ENCODE results near the gene WWP2.
"Not testable (repeated sequence)": the region's sequence is repeated elsewhere in the genome, so short reads cannot be mapped to it uniquely, and the experiment has no call there.

WWP2 gene

GRCh38 chr16:69942627-69943170 is 180.6 kb downstream of the WWP2 start:
- no peak for TF ChIP-seq CTCF (conservative IDR thresholded peaks at IDR 0.05; ENCODE audit: low read depth, low read length)
- no peak overlapping the region for H3K4me3 ChIP-seq (ENCODE audit: low read depth, low read length)
- no peak for DNase-seq (ENCODE audit: low read depth)

- not testable (repeated sequence) for H3K4me3 ChIP-seq (ENCODE audit: low read depth, low read length); DNase-seq (ENCODE audit: low read depth)
Measured at GRCh38 chr16:69943241-69944036, 181.3 kb downstream of the WWP2 start.

GRCh38 chr16:69950411-69950810 is 188.3 kb downstream of the WWP2 start:
- not testable (repeated sequence) for DNase-seq (ENCODE audit: low read depth); H3K4me3 ChIP-seq (ENCODE audit: low read depth, low read length)

- not testable (repeated sequence) for H3K4me3 ChIP-seq (ENCODE audit: low read depth, low read length); DNase-seq (ENCODE audit: low read depth)
Measured at GRCh38 chr16:69951017-69951671, 189.0 kb downstream of the WWP2 start, which contains the start of gene CLEC18A. Gene CLEC18A (plus strand): TSS chr16:69951334. CDS start chr16:69951367, 33 bp downstream.

- not testable (repeated sequence) for H3K4me3 ChIP-seq (ENCODE audit: low read depth, low read length); DNase-seq (ENCODE audit: low read depth)
Measured at GRCh38 chr16:69951672-69952031, 189.5 kb downstream of the WWP2 start.

- not testable (repeated sequence) for H3K4me3 ChIP-seq (ENCODE audit: low read depth, low read length); DNase-seq (ENCODE audit: low read depth)
Measured at GRCh38 chr16:69952116-69952515, 190.0 kb downstream of the WWP2 start.

- DNase-seq (ENCODE audit: low read depth); H3K4me3 ChIP-seq (ENCODE audit: low read depth, low read length): not testable (repeated sequence)
Measured at GRCh38 chr16:69952572-69953355, 190.6 kb downstream of the WWP2 start.

GRCh38 chr16:69954241-69954640 is 192.1 kb downstream of the WWP2 start:
- not testable (repeated sequence) for DNase-seq (ENCODE audit: low read depth); H3K4me3 ChIP-seq (ENCODE audit: low read depth, low read length)

GRCh38 chr16:69963312-69963711 is 201.2 kb downstream of the WWP2 start:
- H3K4me3 ChIP-seq (ENCODE audit: low read depth, low read length), result not testable (repeated sequence)

GRCh38 chr16:69964960-69965660 is 203.0 kb downstream of the WWP2 start:
- H3K4me3 ChIP-seq (ENCODE audit: low read depth, low read length), result peak overlapping the region; percentile 20
- DNase-seq (ENCODE audit: low read depth), result not testable (repeated sequence)

More at GRCh38 chr16:69963312-69963711, 201.2 kb downstream of the WWP2 start:
- DNase-seq (ENCODE audit: low read depth), result not testable (repeated sequence)

- DNase-seq (ENCODE audit: low read depth); H3K4me3 ChIP-seq (ENCODE audit: low read depth, low read length): not testable (repeated sequence)
Measured at GRCh38 chr16:69965661-69966054, 203.5 kb downstream of the WWP2 start.

- not testable (repeated sequence) for DNase-seq (ENCODE audit: low read depth); H3K4me3 ChIP-seq (ENCODE audit: low read depth, low read length)
Measured at GRCh38 chr16:69967688-69968087, 205.6 kb downstream of the WWP2 start.

GRCh38 chr16:69968125-69968524 is 206.0 kb downstream of the WWP2 start:
- not testable (repeated sequence) for DNase-seq (ENCODE audit: low read depth); H3K4me3 ChIP-seq (ENCODE audit: low read depth, low read length)

- not testable (repeated sequence) for H3K4me3 ChIP-seq (ENCODE audit: low read depth, low read length); DNase-seq (ENCODE audit: low read depth)
Measured at GRCh38 chr16:69969657-69970056, 207.5 kb downstream of the WWP2 start.

GRCh38 chr16:69972120-69972519 is 210.0 kb downstream of the WWP2 start:
- not testable (repeated sequence) for DNase-seq (ENCODE audit: low read depth); H3K4me3 ChIP-seq (ENCODE audit: low read depth, low read length)

GRCh38 chr16:69972935-69973334 is 210.8 kb downstream of the WWP2 start:
- DNase-seq (ENCODE audit: low read depth); H3K4me3 ChIP-seq (ENCODE audit: low read depth, low read length): not testable (repeated sequence)

GRCh38 chr16:69985196-69985595 is 223.1 kb downstream of the WWP2 start:
- not testable (repeated sequence) for H3K4me3 ChIP-seq (ENCODE audit: low read depth, low read length); DNase-seq (ENCODE audit: low read depth)
